ENCODE results near the gene UCN3.

Gene UCN3

DNA sequence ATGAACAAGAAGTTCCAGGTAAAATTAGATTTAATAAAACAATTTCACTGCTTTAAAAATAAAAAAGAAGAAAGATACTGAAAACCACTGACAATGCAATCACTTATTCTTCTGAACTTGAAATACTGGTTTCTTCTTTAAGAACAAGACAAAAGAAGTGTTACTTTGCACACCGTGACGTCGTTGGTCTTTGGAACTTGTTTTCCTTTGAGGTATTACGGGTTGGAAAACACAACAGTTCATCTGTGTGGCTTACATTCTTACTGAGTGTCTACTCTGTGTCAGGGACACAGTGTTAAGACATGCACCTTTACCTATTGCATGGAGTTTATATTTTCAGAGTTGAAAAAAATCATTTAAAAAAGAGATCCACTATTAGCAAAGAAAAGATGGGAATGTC is 41.3 kb upstream of the UCN3 start:
- H3K4me1 ChIP-seq (ENCODE audit: insufficient read depth, poor library complexity, severe bottlenecking) = no peaks in the 10 kb centered on the region
- H3K36me3 ChIP-seq (ENCODE audit: low read depth) = no peaks in the 10 kb centered on the region
- TF ChIP-seq CTCF (IDR thresholded peaks at IDR 0.05; ENCODE audit: poor library complexity, severe bottlenecking) = no peak
- no peaks in the 10 kb centered on the region for H3K9me3 ChIP-seq (ENCODE audit: severe bottlenecking)
- no peak overlapping the region for H3K27ac ChIP-seq (ENCODE audit: poor library complexity, severe bottlenecking)
- H3K4me3 ChIP-seq (ENCODE audit: severe bottlenecking) = no peak overlapping the region
- DNase-seq (ENCODE audit: low spot score) (no peak), ATAC-seq (ENCODE audit: low read depth) (no peak)
- no peaks in the 10 kb centered on the region for H3K27me3 ChIP-seq (ENCODE audit: insufficient read depth, poor library complexity, severe bottlenecking)

GRCh38 chr10:5325076-5325475 is 39.7 kb upstream of the UCN3 start:
- ATAC-seq (ENCODE audit: low read depth) (no peak), DNase-seq (ENCODE audit: low spot score) (no peak)
- H3K4me1 ChIP-seq (ENCODE audit: insufficient read depth, poor library complexity, severe bottlenecking) = no peaks in the 10 kb centered on the region
- no peaks in the 10 kb centered on the region for H3K27me3 ChIP-seq (ENCODE audit: insufficient read depth, poor library complexity, severe bottlenecking)
- no peak overlapping the region for H3K27ac ChIP-seq (ENCODE audit: poor library complexity, severe bottlenecking)
- no peak for TF ChIP-seq CTCF (IDR thresholded peaks at IDR 0.05; ENCODE audit: poor library complexity, severe bottlenecking)
- no peak overlapping the region for H3K4me3 ChIP-seq (ENCODE audit: severe bottlenecking)
- no peaks in the 10 kb centered on the region for H3K9me3 ChIP-seq (ENCODE audit: severe bottlenecking)
- H3K36me3 ChIP-seq (ENCODE audit: low read depth) = no peaks in the 10 kb centered on the region

GRCh38 chr10:5334196-5334880 is 30.4 kb upstream of the UCN3 start:
- H3K27ac ChIP-seq (ENCODE audit: poor library complexity, severe bottlenecking) = no peak overlapping the region
- no peak for DNase-seq (ENCODE audit: low spot score)
- no peak overlapping the region for H3K4me3 ChIP-seq (ENCODE audit: severe bottlenecking)
- H3K36me3 ChIP-seq (ENCODE audit: low read depth) = no peaks in the 10 kb centered on the region
- TF ChIP-seq CTCF (IDR thresholded peaks at IDR 0.05; ENCODE audit: poor library complexity, severe bottlenecking) = no peak
- no peak for ATAC-seq (ENCODE audit: low read depth)
- H3K9me3 ChIP-seq (ENCODE audit: severe bottlenecking) = no peaks in the 10 kb centered on the region
- no peaks in the 10 kb centered on the region for H3K27me3 ChIP-seq (ENCODE audit: insufficient read depth, poor library complexity, severe bottlenecking)
- H3K4me1 ChIP-seq (ENCODE audit: insufficient read depth, poor library complexity, severe bottlenecking) = no peaks in the 10 kb centered on the region

- Histone ChIP-seq H3K9me3 (ENCODE audit: severe bottlenecking) (no peaks in the 10 kb centered on the region), H3K27me3 (ENCODE audit: insufficient read depth, poor library complexity, severe bottlenecking) (no peaks in the 10 kb centered on the region), H3K36me3 (ENCODE audit: low read depth) (no peaks in the 10 kb centered on the region), H3K27ac (ENCODE audit: poor library complexity, severe bottlenecking) (no peak overlapping the region), H3K4me1 (ENCODE audit: insufficient read depth, poor library complexity, severe bottlenecking) (no peaks in the 10 kb centered on the region), H3K4me3 (ENCODE audit: severe bottlenecking) (no peak overlapping the region)
- TF ChIP-seq CTCF (IDR thresholded peaks at IDR 0.05; ENCODE audit: poor library complexity, severe bottlenecking) = no peak
- no peak for DNase-seq (ENCODE audit: low spot score)
- ATAC-seq (ENCODE audit: low read depth) = no peak
Measured at GRCh38 chr10:5338010-5338409, 26.8 kb upstream of the UCN3 start.

DNA sequence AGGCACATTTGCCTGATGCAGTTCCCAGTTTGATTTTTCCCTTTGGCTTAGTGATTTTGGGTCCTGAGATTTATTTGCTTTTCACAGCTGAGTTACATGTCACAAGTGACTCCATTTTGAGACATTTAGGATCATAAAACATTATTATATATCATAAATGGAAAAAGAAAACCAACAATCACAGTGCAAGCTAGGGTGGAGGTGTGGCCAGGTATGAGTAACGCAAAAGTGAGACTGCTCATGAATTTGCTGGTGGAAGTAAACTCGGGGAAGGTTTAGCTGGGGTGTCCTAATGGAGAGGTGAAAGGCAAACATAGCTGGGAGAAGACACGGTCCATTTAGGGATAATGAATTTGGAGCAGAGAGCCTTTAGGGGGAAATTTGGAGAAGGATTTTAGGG is 21.7 kb upstream of the UCN3 start:
- H3K36me3 ChIP-seq (ENCODE audit: low read depth) = no peaks in the 10 kb centered on the region
- H3K4me1 ChIP-seq (ENCODE audit: insufficient read depth, poor library complexity, severe bottlenecking) = no peaks in the 10 kb centered on the region
- no peaks in the 10 kb centered on the region for H3K27me3 ChIP-seq (ENCODE audit: insufficient read depth, poor library complexity, severe bottlenecking)
- H3K4me3 ChIP-seq (ENCODE audit: severe bottlenecking) = no peak overlapping the region
- TF ChIP-seq CTCF (IDR thresholded peaks at IDR 0.05; ENCODE audit: poor library complexity, severe bottlenecking) = no peak
- no peak for ATAC-seq (ENCODE audit: low read depth)
- no peak for DNase-seq (ENCODE audit: low spot score)
- H3K9me3 ChIP-seq (ENCODE audit: severe bottlenecking) = no peaks in the 10 kb centered on the region
- H3K27ac ChIP-seq (ENCODE audit: poor library complexity, severe bottlenecking) = no peak overlapping the region

Data from RWPE2 (cell line).